Measurements from ENCODE around the gene ORMDL3. TPM values are rescaled to one million over a fixed set of nuclear protein-coding genes. Genes with fewer than 3 reads are reported as not detected.

Gene ORMDL3
- total RNA-seq, 1 donor from 2014 or later = 70.9 TPM

DNA sequence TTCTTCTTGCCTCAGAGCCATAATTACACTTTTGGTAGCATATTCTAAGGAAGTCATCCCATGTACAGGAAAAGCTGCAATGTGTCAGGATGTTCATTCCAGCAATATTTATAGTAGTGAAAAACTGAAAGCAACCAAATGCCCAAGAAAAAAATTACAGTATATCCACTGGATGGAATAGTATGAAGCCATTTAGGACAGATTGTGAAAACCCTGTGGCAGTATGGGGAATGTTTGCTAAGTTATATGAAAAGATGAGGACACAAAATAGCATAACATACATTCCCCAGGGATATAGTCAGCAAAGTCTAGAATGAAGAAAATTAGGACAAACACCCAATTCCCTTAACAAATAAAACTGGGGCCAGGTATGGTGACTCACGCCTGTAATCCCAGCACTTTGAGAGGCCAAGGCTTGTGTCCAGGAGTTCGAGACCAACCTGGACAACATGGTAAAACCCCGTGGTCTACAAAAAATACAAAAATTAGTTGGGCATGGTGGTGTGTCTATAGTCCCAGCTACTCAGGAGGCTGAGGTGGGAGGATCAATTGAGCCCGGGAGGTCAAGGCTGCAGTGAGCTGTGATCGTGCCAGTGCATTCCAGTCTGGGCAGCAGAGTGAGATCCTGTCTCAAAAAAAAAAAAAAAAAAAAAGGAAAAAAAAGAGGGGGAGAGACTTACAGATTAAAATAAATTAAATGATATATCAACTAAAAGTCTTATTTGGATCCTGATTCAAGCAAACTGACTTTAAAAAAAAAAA lies 2.4 kb upstream of the ORMDL3 start:
- no peaks in the 10 kb centered on the region for H3K36me3 Mint-ChIP-seq (ENCODE audit: unreplicated experiment)
- H3K27me3 Mint-ChIP-seq (ENCODE audit: unreplicated experiment) = peaks cover 6% of the 10 kb centered on the region
- TF ChIP-seq, protein P1, sequence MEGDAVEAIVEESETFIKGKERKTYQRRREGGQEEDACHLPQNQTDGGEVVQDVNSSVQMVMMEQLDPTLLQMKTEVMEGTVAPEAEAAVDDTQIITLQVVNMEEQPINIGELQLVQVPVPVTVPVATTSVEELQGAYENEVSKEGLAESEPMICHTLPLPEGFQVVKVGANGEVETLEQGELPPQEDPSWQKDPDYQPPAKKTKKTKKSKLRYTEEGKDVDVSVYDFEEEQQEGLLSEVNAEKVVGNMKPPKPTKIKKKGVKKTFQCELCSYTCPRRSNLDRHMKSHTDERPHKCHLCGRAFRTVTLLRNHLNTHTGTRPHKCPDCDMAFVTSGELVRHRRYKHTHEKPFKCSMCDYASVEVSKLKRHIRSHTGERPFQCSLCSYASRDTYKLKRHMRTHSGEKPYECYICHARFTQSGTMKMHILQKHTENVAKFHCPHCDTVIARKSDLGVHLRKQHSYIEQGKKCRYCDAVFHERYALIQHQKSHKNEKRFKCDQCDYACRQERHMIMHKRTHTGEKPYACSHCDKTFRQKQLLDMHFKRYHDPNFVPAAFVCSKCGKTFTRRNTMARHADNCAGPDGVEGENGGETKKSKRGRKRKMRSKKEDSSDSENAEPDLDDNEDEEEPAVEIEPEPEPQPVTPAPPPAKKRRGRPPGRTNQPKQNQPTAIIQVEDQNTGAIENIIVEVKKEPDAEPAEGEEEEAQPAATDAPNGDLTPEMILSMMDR (IDR thresholded peaks at IDR 0.05; ENCODE audit: partially characterized antibody, unreplicated experiment) = no peak
- H3K4me1 Mint-ChIP-seq (ENCODE audit: low read depth, unreplicated experiment) = peaks cover 27% of the 10 kb centered on the region
- DNase-seq = no peak
- H3K4me3 Mint-ChIP-seq (ENCODE audit: unreplicated experiment) = no peak overlapping the region
- peaks cover 3% of the 10 kb centered on the region for H3K9me3 Mint-ChIP-seq (ENCODE audit: unreplicated experiment)
- no peak overlapping the region for H3K27ac Mint-ChIP-seq (ENCODE audit: unreplicated experiment)

DNA sequence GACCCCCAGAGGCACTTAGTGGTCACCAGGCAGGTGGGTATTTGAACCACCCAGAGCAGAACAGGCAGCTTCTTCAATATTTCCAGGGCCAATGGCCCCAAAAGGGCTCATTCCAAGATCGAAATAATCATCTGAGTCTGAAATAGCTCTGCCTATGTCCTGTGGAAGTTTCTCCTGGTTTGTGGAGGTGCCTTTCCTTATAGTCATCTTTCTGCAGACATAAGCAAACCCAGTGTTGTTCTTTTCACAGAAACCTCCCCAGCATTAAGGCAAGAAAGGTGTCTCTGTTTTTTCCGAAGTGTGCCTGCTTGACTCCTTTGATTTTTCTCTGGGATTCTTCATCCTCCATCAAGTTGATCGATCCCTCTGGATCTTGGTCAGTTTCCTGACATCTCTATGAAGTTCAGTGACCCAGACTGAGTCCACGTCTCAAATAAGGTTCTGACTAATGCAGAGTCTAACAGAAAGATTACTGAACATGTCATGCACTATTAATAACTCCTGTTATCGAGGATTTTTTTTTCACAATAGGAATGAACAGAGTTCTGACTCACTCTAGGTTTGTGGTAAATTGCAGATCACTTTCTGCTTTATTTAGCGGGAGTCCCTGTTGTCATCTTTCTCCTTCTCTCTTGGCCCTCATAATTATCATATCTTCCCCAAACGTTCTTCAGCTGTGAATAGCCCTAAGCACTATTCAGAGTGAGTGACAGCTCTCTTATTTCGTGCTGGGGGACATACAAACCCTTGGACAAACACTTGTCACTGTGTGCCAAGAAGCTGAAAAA lies 1.7 kb upstream of the ORMDL3 start:
- no peaks in the 10 kb centered on the region for H3K36me3 Mint-ChIP-seq (ENCODE audit: unreplicated experiment)

DNA sequence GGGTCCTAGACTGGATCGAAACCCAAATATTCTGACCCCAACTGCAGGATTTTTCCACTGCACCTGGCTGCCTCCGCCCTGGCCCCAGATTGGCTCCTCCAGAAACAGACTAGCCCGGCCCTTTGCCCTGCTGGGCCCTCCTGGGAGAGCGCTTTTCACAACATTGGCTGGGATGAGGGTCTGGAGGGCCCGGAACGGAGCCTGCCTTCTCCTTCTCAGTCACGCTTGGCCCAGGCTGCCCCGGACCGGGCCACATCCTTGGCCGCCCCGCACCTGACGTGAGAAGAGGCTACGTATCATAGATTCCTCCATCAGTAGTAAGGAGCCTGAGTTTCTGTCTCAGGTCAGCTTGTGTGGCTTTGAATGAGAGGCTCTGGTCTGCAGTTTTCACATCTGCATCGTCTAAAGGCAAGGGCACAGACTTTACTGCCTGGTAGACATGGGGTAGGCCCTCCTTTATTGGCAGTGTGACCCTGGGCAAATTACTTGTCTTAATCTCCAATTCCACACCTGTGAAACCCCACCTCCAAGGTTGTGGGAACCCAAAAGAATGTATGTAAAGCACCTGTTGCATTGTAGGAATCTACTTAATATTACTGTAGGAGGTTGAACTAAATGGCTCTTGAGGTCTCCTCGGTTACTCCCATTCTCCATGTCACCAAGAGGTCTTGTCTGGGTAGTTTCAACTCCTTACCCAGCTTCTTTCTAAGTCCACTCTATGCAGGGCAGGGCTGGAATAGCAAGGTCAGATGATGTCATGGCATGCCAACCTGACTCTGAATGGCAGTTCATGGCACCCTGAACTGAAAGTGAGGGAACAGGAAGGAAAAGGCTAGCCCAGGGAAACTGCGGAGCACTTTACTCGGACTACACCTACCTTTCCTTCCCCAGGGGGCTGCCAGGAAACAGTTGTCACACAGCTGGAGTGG lies 792 bp upstream of the ORMDL3 start:
- TF ChIP-seq, protein P1 (IDR thresholded peaks at IDR 0.05; ENCODE audit: partially characterized antibody, unreplicated experiment) = no peak
- Mint-ChIP-seq H3K36me3 (ENCODE audit: unreplicated experiment) (no peaks in the 10 kb centered on the region), H3K27me3 (ENCODE audit: unreplicated experiment) (peaks cover 6% of the 10 kb centered on the region), H3K4me3 (ENCODE audit: unreplicated experiment) (peak overlapping the region; percentile 86), H3K4me1 (ENCODE audit: low read depth, unreplicated experiment) (peaks cover 32% of the 10 kb centered on the region), H3K9me3 (ENCODE audit: unreplicated experiment) (peaks cover 2% of the 10 kb centered on the region), H3K27ac (ENCODE audit: unreplicated experiment) (peak overlapping the region; percentile 69)
- DNase-seq = no peak

More for the DNA sequence above, 1.7 kb upstream of the ORMDL3 start:
- Mint-ChIP-seq H3K4me3 (ENCODE audit: unreplicated experiment) (no peak overlapping the region), H3K4me1 (ENCODE audit: low read depth, unreplicated experiment) (peaks cover 29% of the 10 kb centered on the region), H3K27me3 (ENCODE audit: unreplicated experiment) (peaks cover 6% of the 10 kb centered on the region), H3K9me3 (ENCODE audit: unreplicated experiment) (peaks cover 3% of the 10 kb centered on the region), H3K27ac (ENCODE audit: unreplicated experiment) (no peak overlapping the region)
- TF ChIP-seq, protein P1 (IDR thresholded peaks at IDR 0.05; ENCODE audit: partially characterized antibody, unreplicated experiment) = no peak
- no peak for DNase-seq

DNA sequence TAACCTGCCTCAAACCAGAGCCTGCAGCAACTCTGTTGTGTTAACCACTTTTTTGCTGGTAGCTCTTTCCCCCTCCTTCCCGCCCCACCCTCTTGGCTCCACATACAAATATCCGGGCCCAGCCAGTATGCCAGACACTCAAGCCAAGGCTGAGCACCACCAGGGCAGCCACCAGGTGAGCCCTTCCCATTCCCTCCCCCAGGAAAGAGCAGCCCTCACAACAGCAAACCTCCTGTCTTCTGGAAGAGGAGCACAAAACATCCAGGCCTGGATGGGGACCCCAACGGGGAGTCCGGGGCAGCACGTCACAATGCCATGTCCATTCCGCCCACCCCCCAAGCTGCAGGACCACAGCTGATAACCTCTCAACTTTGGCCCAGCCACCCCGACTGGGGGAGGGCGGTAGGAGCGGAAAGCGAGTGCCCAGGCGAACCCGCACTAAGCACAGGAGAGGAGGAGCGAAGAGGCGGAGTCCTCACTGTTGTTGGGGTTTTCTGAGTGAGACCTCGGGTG lies 757 bp downstream of the ORMDL3 start:
- DNase-seq = no peak
- H3K36me3 Mint-ChIP-seq (ENCODE audit: unreplicated experiment) = no peaks in the 10 kb centered on the region
- TF ChIP-seq, protein P1 (IDR thresholded peaks at IDR 0.05; ENCODE audit: partially characterized antibody, unreplicated experiment) = no peak
- peaks cover 33% of the 10 kb centered on the region for H3K4me1 Mint-ChIP-seq (ENCODE audit: low read depth, unreplicated experiment)
- peaks cover 6% of the 10 kb centered on the region for H3K27me3 Mint-ChIP-seq (ENCODE audit: unreplicated experiment)
- peak overlapping the region; percentile 89 for H3K4me3 Mint-ChIP-seq (ENCODE audit: unreplicated experiment)
- peak overlapping the region; percentile 69 for H3K27ac Mint-ChIP-seq (ENCODE audit: unreplicated experiment)
- H3K9me3 Mint-ChIP-seq (ENCODE audit: unreplicated experiment) = peaks cover 6% of the 10 kb centered on the region

Measured in glutamatergic neuron (in vitro differentiated cells).